ENCODE measurements around the gene ADAM11. TPM values are rescaled to one million over a fixed set of nuclear protein-coding genes. Genes with fewer than 3 reads are reported as not detected.

ADAM11 gene
- polyA plus RNA-seq, 1 donor (not counting 4 experiments of a cell fraction or from before 2014, with no cell fraction given): 0.03 TPM

DNA sequence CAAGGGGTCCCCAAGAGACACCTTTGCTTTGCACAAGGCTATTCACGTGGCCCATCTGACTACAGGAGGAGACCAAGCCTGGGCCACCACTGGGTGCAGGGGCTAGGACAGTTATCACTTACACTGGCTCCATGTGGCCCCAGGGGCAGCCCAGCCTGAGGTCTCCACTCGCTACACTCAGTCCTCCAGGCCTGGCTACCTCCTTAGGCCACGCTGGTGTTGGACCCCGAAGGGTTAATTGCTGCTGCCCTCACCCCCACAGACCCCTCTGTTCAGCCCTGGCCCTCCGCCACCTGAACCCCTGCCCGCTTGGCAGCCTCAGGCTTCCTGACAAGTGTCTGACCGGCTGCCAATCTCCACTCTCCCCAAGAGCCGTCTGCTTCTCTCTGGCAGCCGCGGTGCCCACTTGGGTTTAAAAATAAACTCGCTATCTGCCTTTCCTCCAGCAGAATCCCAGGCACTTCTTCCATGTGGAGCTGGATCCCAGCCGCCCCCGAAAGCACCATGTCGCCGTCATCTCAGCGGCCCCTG, 27.8 kb downstream of the ADAM11 start:
- no peak overlapping the region for H3K9ac ChIP-seq (ENCODE audit: control insufficient read depth, extremely low read depth, insufficient read depth, low read length)
- no peak overlapping the region for H3K4me2 ChIP-seq (ENCODE audit: control insufficient read depth, extremely low read depth, insufficient read depth, low read depth, low read length)
- no peak for FAIRE-seq
- no peaks in the 10 kb centered on the region for H3K4me1 ChIP-seq (ENCODE audit: control insufficient read depth, extremely low read depth, insufficient read depth, low read length)
- H3K4me3 ChIP-seq (ENCODE audit: control insufficient read depth in 2 of 3, extremely low read depth in 1 of 3, insufficient read depth in 2 of 3, low read depth in 1 of 3, low read length in 3 of 3): no peak overlapping the region
- TF ChIP-seq, protein P1, sequence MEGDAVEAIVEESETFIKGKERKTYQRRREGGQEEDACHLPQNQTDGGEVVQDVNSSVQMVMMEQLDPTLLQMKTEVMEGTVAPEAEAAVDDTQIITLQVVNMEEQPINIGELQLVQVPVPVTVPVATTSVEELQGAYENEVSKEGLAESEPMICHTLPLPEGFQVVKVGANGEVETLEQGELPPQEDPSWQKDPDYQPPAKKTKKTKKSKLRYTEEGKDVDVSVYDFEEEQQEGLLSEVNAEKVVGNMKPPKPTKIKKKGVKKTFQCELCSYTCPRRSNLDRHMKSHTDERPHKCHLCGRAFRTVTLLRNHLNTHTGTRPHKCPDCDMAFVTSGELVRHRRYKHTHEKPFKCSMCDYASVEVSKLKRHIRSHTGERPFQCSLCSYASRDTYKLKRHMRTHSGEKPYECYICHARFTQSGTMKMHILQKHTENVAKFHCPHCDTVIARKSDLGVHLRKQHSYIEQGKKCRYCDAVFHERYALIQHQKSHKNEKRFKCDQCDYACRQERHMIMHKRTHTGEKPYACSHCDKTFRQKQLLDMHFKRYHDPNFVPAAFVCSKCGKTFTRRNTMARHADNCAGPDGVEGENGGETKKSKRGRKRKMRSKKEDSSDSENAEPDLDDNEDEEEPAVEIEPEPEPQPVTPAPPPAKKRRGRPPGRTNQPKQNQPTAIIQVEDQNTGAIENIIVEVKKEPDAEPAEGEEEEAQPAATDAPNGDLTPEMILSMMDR (optimal IDR thresholded peaks at IDR 0.05 in 1 of 3, IDR thresholded peaks at IDR 0.05 in 1 of 3, conservative IDR thresholded peaks at IDR 0.05 in 1 of 3; ENCODE audit: extremely low read depth in 1 of 3, insufficient read depth in 2 of 3, low read length in 3 of 3): no peak
- TF ChIP-seq EZH2 (IDR thresholded peaks at IDR 0.05; ENCODE audit: low read length): no peak
- H3K27ac ChIP-seq (ENCODE audit: control insufficient read depth, insufficient read depth, low read length): no peak overlapping the region
- H3K9me1 ChIP-seq (ENCODE audit: control insufficient read depth, extremely low read depth, insufficient read depth, low read length): no peaks in the 10 kb centered on the region
- H3K9me3 ChIP-seq (ENCODE audit: control insufficient read depth, low read depth, low read length): no peaks in the 10 kb centered on the region
- dilution Hi-C loops (cut with MboI; ENCODE audit: extremely low pct_ligation_motif_present, low sequenced_read_pairs): no loop called here
- no peaks in the 10 kb centered on the region for H3K79me2 ChIP-seq (ENCODE audit: control insufficient read depth, insufficient read depth, low read length)
- no peaks in the 10 kb centered on the region for H4K20me1 ChIP-seq (ENCODE audit: control insufficient read depth, extremely low read depth, insufficient read depth, low read length)
- DNase-seq (ENCODE audit: low read depth, low spot score): no peak
- H2AFZ ChIP-seq (ENCODE audit: control insufficient read depth, low read length): no peak overlapping the region
- no peaks in the 10 kb centered on the region for H3K27me3 ChIP-seq (ENCODE audit: control insufficient read depth, extremely low read depth, insufficient read depth, low read length)
- H3K36me3 ChIP-seq (ENCODE audit: control insufficient read depth in 2 of 2, extremely low read depth in 1 of 2, insufficient read depth in 2 of 2, low read length in 2 of 2): no peaks in the 10 kb centered on the region

DNA sequence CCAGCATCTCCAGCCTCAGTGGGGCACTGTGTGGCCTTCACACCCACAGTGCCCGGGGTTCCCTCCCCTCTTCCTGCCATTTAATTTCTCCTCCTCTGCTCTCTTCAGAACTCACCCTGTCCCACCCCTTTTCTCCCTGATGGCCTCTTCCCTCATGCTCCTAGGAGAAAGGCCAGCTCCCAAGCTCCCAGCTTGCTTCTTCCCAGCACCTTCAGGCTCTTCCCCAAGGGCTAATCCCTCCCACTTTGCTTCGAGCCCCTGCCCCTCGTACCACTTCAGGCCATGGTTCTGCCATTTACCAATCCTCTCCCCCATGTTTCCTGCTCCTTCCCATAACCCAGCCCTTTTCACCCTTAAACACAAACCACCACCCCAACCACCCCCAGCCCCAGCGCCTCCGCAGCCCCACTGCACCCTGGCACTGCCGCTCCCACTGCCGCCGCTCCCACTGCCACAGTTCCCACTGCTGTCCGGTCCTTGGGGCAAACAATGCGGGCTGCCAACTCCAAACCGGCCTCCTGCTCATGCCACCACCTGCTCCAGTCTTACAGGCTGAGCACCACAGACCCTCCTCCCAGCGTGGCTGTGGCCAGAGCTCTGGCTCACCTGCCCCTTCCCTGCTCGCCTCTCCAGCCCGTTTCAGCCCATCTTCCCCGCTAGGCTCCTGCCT, 28.6 kb downstream of the ADAM11 start:
- Histone ChIP-seq H3K27ac (ENCODE audit: control insufficient read depth, insufficient read depth, low read length) (no peak overlapping the region), H3K79me2 (ENCODE audit: control insufficient read depth, insufficient read depth, low read length) (no peaks in the 10 kb centered on the region), H3K9ac (ENCODE audit: control insufficient read depth, extremely low read depth, insufficient read depth, low read length) (no peak overlapping the region), H3K4me1 (ENCODE audit: control insufficient read depth, extremely low read depth, insufficient read depth, low read length) (peaks cover 2% of the 10 kb centered on the region), H3K9me3 (ENCODE audit: control insufficient read depth, low read depth, low read length) (no peaks in the 10 kb centered on the region), H4K20me1 (ENCODE audit: control insufficient read depth, extremely low read depth, insufficient read depth, low read length) (no peaks in the 10 kb centered on the region), H3K4me3 (ENCODE audit: control insufficient read depth in 2 of 3, extremely low read depth in 1 of 3, insufficient read depth in 2 of 3, low read depth in 1 of 3, low read length in 3 of 3) (no peak overlapping the region), H3K36me3 (ENCODE audit: control insufficient read depth in 2 of 2, extremely low read depth in 1 of 2, insufficient read depth in 2 of 2, low read length in 2 of 2) (no peaks in the 10 kb centered on the region), H3K27me3 (ENCODE audit: control insufficient read depth, extremely low read depth, insufficient read depth, low read length) (no peaks in the 10 kb centered on the region), H3K9me1 (ENCODE audit: control insufficient read depth, extremely low read depth, insufficient read depth, low read length) (no peaks in the 10 kb centered on the region), H2AFZ (ENCODE audit: control insufficient read depth, low read length) (no peak overlapping the region), H3K4me2 (ENCODE audit: control insufficient read depth, extremely low read depth, insufficient read depth, low read depth, low read length) (no peak overlapping the region)
- TF ChIP-seq, protein P1 (optimal IDR thresholded peaks at IDR 0.05 in 1 of 3, IDR thresholded peaks at IDR 0.05 in 1 of 3, conservative IDR thresholded peaks at IDR 0.05 in 1 of 3; ENCODE audit: extremely low read depth in 1 of 3, insufficient read depth in 2 of 3, low read length in 3 of 3): no peak
- no peak for TF ChIP-seq EZH2 (IDR thresholded peaks at IDR 0.05; ENCODE audit: low read length)
- FAIRE-seq: no peak
- dilution Hi-C loops (cut with MboI; ENCODE audit: extremely low pct_ligation_motif_present, low sequenced_read_pairs): no loop called here
- no peak for DNase-seq (ENCODE audit: low read depth, low spot score)
